ENCODE data around the gene MYRF.

- TF ChIP-seq CTCF (conservative IDR thresholded peaks at IDR 0.05; ENCODE audit: low read length): no peak
- no peak for TF ChIP-seq EZH2phosphoT487 (IDR thresholded peaks at IDR 0.05; ENCODE audit: borderline replicate concordance, low read depth, low read length)
Observed at GRCh38 chr11:61731211-61731951, 21.1 kb upstream of the MYRF start.

All from OCI-LY7 (cell line).